PC-9 (cell line): Measurements from ENCODE around the gene FAM200B. TPM values are rescaled to one million over a fixed set of nuclear protein-coding genes. Genes with fewer than 3 reads are reported as not detected.

Experiments used
- BruUV-seq: library from RNA; stranded (reverse); fragments of 400-500 nt; replicated peaks from 2 replicates; lab custom pipeline; 2021; lab: Mats Ljungman, UMichigan
- CTCF ChIA-PET: fragments of 300-600 bp; sonication (Branson Sonifier 250); formaldehyde crosslinking; loops from one replicate; lab custom pipeline; 2022; ENCODE audit warnings: antibody characterized with exemption; lab: Charles Lee
- POLR2A ChIA-PET: fragments of 300-600 bp; sonication (Branson Sonifier 250); formaldehyde crosslinking; loops from one replicate; lab custom pipeline; 2022; ENCODE audit warnings: antibody characterized with exemption; ENCODE audit not compliant: unreplicated experiment; lab: Charles Lee
- DNase-seq, 2 experiments: peaks; one replicate each; pipeline versions ENCODE4 v3.0.0 to v3.0.0-alpha.2; 2015 to 2022; ENCODE audit warnings: mixed read lengths in 1 of 2
- H2AFZ ChIP-seq: fragments of 200-600 bp; sonication (generic); 2 replicates; pipeline ENCODE4 v1.8.1; 2017; ENCODE audit warnings: antibody characterized with exemption
- H3F3A ChIP-seq: fragments of 200-600 bp; sonication (generic); 2 replicates; pipeline ENCODE4 v1.8.1; 2017; ENCODE audit warnings: antibody characterized with exemption, mild to moderate bottlenecking, low read depth; ENCODE audit not compliant: insufficient read depth
- H3K27ac ChIP-seq: fragments of 200-600 bp; sonication (generic); 2 replicates; pipeline ENCODE4 v1.6.1; 2016; ENCODE audit warnings: mixed run types
- H3K27me3 ChIP-seq: fragments of 200-600 bp; sonication (generic); 2 replicates; pipeline ENCODE4 v1.6.1; 2016; ENCODE audit warnings: low read depth, mixed run types; ENCODE audit not compliant: insufficient read depth
- H3K36me3 ChIP-seq: fragments of 200-600 bp; sonication (generic); 2 replicates; pipeline ENCODE4 v1.6.1; 2016; ENCODE audit warnings: low read depth, mixed run types
- H3K4me1 ChIP-seq: fragments of 200-600 bp; sonication (generic); replicated peaks from 2 replicates; pipeline ENCODE4 v1.6.1; 2016; ENCODE audit warnings: mixed run types; ENCODE audit not compliant: insufficient read depth
- H3K4me2 ChIP-seq: fragments of 200-600 bp; sonication (generic); 2 replicates; pipeline ENCODE4 v1.6.1; 2017; ENCODE audit warnings: mixed run types
- H3K4me3 ChIP-seq: fragments of 200-600 bp; sonication (generic); 2 replicates; pipeline ENCODE4 v1.6.1; 2016; ENCODE audit warnings: mixed run types
- H3K79me2 ChIP-seq: fragments of 200-600 bp; sonication (generic); 2 replicates; pipeline ENCODE4 v1.6.1; 2017; ENCODE audit warnings: low read depth, mixed run types
- H3K9me2 ChIP-seq: fragments of 200-600 bp; sonication (generic); 2 replicates; pipeline ENCODE4 v1.8.1; 2017; ENCODE audit warnings: mild to moderate bottlenecking; ENCODE audit not compliant: insufficient read depth
- H3K9me3 ChIP-seq: fragments of 200-600 bp; sonication (generic); 2 replicates; pipeline ENCODE4 v1.8.1; 2016; ENCODE audit warnings: low read depth; ENCODE audit not compliant: insufficient read depth
- H4K20me1 ChIP-seq: fragments of 200-600 bp; sonication (generic); 2 replicates; pipeline ENCODE4 v1.8.1; 2017; ENCODE audit not compliant: insufficient read depth
- EZH2 ChIP-seq: fragments of 200-600 bp; sonication (generic); IDR thresholded peaks from 2 replicates; pipeline ENCODE4 v1.8.0; 2017; ENCODE audit warnings: antibody characterized with exemption, low read depth
- intact Hi-C: fragments of 100-400 bp; cut with micrococcal nuclease; formaldehyde crosslinking; loops from one replicate; pipeline ENCODE4 v1.10.0; 2022; ENCODE audit not compliant: unreplicated experiment
- total RNA-seq: library from RNA; stranded (reverse); gene quantifications from 2 replicates; pipeline ENCODE4 v1.2.3, GENCODE V29; 2021
- TF ChIP-seq, protein P1 (sequence below): fragments of 200-600 bp; sonication (generic); conservative IDR thresholded peaks from 2 replicates; pipeline ENCODE4 v1.6.1; 2017; ENCODE audit warnings: mixed run types, antibody characterized with exemption, mild to moderate bottlenecking, moderate library complexity

FAM200B gene
- total RNA-seq, 1 experiment from 2014 or later: 32.4 TPM

GRCh38 chr4:15719506-15719905, 37.9 kb downstream of the FAM200B start:
- no peak overlapping the region for H3K27ac ChIP-seq
- no peaks in the 10 kb centered on the region for H3K4me1 ChIP-seq
- H3K36me3 ChIP-seq: no peaks in the 10 kb centered on the region
- no peak for DNase-seq
- intact Hi-C loops: no loop called here
- no peak overlapping the region for H2AFZ ChIP-seq
- ChIA-PET POLR2A (no interaction called here), CTCF (interaction anchor here (0.6 kb wide), 2 partner anchors 61 to 250 kb away, joined by 3 to 4 read pairs; partner anchors contain the start of gene CC2D2A)
- no peaks in the 10 kb centered on the region for H3K27me3 ChIP-seq
- BruUV-seq: no TSS peak
- no peaks in the 10 kb centered on the region for H3K9me3 ChIP-seq
- no peaks in the 10 kb centered on the region for H3K79me2 ChIP-seq
- TF ChIP-seq, protein P1, sequence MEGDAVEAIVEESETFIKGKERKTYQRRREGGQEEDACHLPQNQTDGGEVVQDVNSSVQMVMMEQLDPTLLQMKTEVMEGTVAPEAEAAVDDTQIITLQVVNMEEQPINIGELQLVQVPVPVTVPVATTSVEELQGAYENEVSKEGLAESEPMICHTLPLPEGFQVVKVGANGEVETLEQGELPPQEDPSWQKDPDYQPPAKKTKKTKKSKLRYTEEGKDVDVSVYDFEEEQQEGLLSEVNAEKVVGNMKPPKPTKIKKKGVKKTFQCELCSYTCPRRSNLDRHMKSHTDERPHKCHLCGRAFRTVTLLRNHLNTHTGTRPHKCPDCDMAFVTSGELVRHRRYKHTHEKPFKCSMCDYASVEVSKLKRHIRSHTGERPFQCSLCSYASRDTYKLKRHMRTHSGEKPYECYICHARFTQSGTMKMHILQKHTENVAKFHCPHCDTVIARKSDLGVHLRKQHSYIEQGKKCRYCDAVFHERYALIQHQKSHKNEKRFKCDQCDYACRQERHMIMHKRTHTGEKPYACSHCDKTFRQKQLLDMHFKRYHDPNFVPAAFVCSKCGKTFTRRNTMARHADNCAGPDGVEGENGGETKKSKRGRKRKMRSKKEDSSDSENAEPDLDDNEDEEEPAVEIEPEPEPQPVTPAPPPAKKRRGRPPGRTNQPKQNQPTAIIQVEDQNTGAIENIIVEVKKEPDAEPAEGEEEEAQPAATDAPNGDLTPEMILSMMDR: no peak
- no peak for TF ChIP-seq EZH2
- H4K20me1 ChIP-seq: no peaks in the 10 kb centered on the region
- H3K9me2 ChIP-seq: no peaks in the 10 kb centered on the region
- H3K4me2 ChIP-seq: no peak overlapping the region
- no peaks in the 10 kb centered on the region for H3F3A ChIP-seq
- no peak overlapping the region for H3K4me3 ChIP-seq

DNA sequence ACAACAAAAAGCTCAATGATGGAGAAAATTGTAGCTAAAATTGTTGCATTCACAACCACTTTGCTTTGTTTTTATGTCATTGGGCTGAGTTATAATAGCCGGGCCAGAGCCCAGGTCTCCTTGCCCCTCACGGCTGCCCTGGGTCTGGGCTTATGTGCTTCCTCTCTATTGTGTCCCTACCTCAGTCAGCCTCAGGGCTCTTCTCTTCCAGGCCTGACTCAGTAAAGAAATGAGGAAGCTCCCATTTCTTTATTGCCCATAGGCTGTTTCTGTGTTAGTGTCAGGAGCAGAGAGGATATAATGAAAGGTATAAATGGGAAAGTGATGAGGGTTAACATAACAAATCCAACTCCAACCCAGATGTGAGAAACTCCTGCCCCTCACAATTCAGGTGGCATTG, 39.2 kb downstream of the FAM200B start:
- no peaks in the 10 kb centered on the region for H3K27me3 ChIP-seq
- POLR2A ChIA-PET: no interaction called here

DNA sequence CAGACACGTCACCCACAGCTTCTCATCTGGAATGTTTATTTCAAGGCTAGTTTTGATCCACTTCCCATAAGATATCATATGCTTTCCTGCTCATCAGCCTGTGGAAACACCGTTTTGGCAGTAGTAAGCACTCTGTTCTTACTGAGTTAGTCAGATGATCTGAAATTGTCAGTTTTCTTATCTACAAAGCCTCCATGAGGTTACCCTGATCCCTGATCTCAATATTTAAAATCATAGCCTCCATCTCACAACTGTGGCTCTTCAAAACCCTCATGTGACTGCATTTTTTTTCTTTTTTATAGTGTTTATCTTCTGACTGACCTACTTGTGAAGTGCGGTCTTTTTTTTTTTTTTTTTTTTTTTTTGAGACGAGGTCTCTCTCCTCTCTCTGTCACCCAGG, 44.0 kb downstream of the FAM200B start:
- Histone ChIP-seq H3K4me2 (no peak overlapping the region), H3K27me3 (no peaks in the 10 kb centered on the region), H3K27ac (no peak overlapping the region), H3F3A (no peaks in the 10 kb centered on the region), H4K20me1 (no peaks in the 10 kb centered on the region), H2AFZ (no peak overlapping the region), H3K9me2 (no peaks in the 10 kb centered on the region), H3K4me1 (no peaks in the 10 kb centered on the region), H3K79me2 (no peaks in the 10 kb centered on the region), H3K36me3 (no peaks in the 10 kb centered on the region), H3K4me3 (no peak overlapping the region), H3K9me3 (no peaks in the 10 kb centered on the region)
- ChIA-PET POLR2A (no interaction called here), CTCF (interaction anchor here (0.8 kb wide), 1 partner anchor 162 kb away, joined by 5 read pairs; no protein-coding TSS in a partner anchor)
- DNase-seq: no peak
- TF ChIP-seq EZH2: no peak
- TF ChIP-seq, protein P1: no peak
- intact Hi-C loops: loop anchor here (5.0 kb wide), 1 partner anchor 33 kb away; no protein-coding TSS in a partner anchor
- no TSS peak for BruUV-seq

More for the DNA sequence above, 39.2 kb downstream of the FAM200B start:
- H3K36me3 ChIP-seq: no peaks in the 10 kb centered on the region
- no peaks in the 10 kb centered on the region for H3K9me3 ChIP-seq
- H3K79me2 ChIP-seq: no peaks in the 10 kb centered on the region
- H3F3A ChIP-seq: no peaks in the 10 kb centered on the region
- H2AFZ ChIP-seq: no peak overlapping the region
- no peaks in the 10 kb centered on the region for H3K9me2 ChIP-seq
- TF ChIP-seq, protein P1: no peak
- no peak for TF ChIP-seq EZH2
- H3K4me3 ChIP-seq: no peak overlapping the region
- no peaks in the 10 kb centered on the region for H4K20me1 ChIP-seq
- intact Hi-C loops: no loop called here
- no peak overlapping the region for H3K27ac ChIP-seq
- DNase-seq: no peak
- CTCF ChIA-PET: interaction anchor here (0.6 kb wide), 1 partner anchor 87 kb away, joined by 3 read pairs; no protein-coding TSS in a partner anchor
- no peak overlapping the region for H3K4me2 ChIP-seq
- BruUV-seq: no TSS peak
- no peaks in the 10 kb centered on the region for H3K4me1 ChIP-seq
